Measurements from ENCODE around the gene KCTD2. TPM values are rescaled to one million over a fixed set of nuclear protein-coding genes. Genes with fewer than 3 reads are reported as not detected.

KCTD2 gene, protein sequence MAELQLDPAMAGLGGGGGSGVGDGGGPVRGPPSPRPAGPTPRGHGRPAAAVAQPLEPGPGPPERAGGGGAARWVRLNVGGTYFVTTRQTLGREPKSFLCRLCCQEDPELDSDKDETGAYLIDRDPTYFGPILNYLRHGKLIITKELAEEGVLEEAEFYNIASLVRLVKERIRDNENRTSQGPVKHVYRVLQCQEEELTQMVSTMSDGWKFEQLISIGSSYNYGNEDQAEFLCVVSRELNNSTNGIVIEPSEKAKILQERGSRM
- total RNA-seq (ENCODE audit: low replicate concordance), result 10.4 and 26.4 TPM in 2 replicates

DNA sequence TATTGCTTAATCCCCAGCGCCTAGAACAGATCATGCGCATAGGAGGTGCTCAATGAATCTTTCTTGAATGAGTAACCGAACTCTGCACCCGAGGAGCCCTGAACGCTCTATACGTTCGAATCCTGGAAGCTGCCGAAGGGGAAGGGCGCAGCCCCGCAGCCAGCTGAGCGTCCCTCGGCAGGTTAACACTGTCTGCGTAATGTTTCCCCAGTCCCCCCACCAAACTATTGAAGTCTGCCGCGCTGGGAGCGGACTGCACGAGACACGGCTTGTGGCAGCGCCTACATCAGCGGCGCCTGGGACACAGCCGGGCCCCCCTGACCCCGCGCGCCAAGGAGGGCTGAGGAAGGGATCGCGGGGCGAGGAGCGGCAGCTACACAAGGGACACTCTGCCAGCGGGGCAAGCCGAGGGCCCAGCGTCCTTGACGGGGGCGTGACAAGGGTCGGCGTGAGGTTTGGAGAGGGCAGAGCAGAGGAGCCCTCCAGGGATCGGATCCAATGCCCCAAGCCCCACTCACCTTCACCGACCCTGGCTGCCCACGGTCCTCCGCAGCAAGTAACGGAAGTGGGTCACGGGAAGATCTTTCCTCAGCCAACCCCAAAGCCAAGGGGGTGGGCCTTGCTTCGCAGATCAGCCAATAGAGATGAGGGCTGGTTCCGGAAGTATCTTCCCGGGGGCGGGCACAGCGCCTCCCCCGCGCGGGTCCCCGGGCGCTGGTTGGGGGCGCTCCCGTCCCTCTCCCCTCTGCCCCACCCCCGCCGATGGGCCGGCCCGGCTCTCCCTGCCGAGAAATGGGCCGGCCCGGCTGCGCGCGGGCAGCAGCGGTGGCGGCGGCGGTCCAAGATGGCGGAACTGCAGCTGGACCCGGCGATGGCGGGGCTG is at the start of gene KCTD2, which contains the start of gene ATP5PD:
TSS of gene KCTD2 (plus strand) at position 819 of the 883 bp plus-strand sequence. CDS start at position 845, 26 bp downstream.
TSS of gene ATP5PD (minus strand) at position 563 of the 883 bp plus-strand sequence. CDS start 4,319 bp downstream, outside the sequence.

DNA sequence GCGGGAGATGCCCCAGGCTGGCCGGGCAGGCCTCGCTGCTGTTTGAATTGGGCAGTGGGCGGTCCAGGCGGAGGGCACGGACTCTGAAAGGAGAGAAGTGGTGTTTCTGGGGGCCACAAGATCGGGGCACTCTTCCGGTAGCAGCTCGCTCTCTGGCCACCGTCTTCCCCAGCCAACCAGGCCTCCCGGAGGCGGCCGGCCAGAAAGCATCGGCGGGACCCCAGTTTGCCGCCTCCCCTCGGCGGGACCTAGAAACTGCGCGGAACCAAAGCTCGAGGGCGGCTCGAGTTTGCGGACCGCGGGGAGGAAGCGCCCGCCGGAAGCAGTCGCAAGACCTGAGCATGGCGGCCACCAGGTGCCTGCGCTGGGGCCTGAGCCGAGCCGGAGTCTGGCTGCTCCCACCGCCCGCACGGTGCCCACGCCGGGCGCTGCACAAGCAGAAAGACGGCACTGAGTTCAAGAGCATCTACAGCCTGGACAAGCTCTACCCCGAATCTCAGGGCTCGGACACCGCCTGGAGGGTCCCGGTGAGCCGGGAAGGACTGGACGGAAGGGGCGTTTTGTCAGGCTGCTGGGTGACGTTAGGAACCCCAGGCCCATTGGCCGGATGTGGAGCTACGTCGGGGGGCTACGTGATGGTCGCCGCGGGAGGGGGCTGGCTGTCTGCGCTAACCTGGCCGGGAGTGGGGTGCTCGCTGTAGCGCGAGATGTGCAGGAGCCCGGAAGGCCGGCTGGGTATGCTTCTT is 34.5 kb upstream of the KCTD2 start, which contains the start of gene MRPL58:
TSS of gene MRPL58 (plus strand) at position 325 of the 746 bp plus-strand sequence. CDS start at position 342, 17 bp downstream.

DNA sequence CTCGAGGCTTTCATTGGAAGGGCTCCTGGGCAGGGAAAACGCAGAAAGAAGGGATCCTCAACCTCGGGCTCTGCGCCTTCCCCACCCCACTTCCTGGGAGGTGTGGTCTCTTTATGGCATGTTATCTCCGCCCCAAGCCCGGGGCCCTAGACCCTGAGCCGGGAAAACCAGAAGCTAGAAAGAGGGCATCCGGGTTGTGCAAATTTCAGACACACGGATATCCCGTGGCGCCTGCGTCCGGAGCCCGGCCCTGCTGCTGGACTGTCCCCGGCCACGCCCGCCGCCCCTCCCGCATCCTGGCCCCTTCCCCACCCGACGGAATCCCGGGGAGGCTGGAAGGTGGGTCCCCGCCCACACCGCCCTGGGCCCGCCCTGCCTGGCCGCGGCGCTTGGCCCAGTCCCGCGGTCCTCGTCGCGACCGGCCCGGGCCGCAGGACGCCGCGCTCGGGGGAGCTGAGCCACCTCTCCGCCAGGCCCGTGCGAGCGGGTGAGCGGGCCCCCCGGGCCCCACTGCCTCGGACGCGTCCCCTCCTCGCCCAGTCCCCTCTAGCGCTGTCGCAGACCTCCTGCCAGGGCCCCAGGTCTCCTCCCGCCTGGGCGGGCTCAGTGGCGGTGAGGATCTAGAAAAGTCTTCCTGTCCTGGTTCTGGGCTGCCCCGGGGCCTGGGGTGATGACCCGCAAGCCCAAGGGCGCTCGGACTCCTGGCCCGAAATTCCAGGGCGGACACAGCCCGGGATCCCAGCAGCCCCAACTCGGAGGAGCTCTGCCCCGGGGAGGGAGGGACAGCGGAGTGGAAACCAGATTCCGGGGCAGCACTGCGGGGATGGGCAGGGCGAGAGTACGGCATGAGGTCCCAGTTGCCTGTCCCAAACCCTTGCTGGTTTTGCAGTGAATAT is 40.8 kb downstream of the KCTD2 start, which contains the start of gene SLC16A5:
TSS of gene SLC16A5 (plus strand) at position 397 of the 896 bp plus-strand sequence. CDS start 5,683 bp downstream, outside the sequence.

DNA sequence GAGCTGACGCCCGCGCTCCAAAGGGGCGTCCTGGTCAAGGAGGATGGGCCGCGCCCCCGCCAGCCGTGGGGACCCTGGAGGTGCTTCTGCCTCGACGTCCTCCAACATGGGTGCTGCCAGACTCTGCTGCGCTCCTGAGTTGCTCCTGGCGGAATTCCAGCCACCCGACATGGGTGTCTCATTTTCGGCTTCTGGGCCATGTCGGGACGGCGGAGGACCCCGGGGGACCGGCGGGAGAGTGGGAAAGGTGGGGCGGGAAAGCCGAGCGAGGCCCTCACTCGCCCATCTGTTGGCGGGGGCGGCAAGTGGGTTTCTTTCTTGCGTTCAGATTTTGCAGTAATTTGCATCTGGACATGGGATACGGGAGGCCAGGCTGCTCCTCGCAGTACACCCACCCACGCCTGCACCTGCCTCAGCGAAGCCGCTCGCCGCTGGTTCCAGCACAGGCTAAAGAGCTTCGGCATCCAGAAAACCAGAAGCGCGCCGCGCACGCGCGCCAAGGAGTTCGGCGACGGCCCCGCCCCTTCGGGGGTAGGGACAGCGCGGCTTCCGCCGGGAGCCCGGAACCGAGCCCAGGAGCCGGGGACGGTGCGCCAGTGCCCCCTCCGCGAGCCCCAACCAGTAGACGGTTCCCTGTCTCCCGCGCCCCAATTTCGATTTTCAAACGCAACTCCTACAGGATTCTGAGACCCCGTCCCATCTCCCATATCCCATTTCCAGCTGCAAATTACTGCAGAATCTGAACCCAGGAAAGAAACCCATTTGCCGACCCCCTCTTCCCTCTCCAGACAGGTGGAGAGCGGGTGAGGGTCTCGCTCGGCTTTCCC is 62.6 kb downstream of the KCTD2 start, which contains the start of gene ARMC7:
TSS of gene ARMC7 (plus strand) at position 563 of the 827 bp plus-strand sequence. CDS start 320 bp downstream, outside the sequence.

Other genes starting within 250 kb of the KCTD2 start
- 0.15 and 0.23 TPM in 2 replicates for gene GRIN2C, start 187.3 kb upstream of the KCTD2 start, total RNA-seq (ENCODE audit: low replicate concordance)
- 36.2 and 37.7 TPM in 2 replicates for gene FDXR, start 174.2 kb upstream of the KCTD2 start, total RNA-seq (ENCODE audit: low replicate concordance)
- gene FADS6, start 153.6 kb upstream of the KCTD2 start, total RNA-seq (ENCODE audit: low replicate concordance), result not detected in 2 replicates
- gene USH1G, start 124.0 kb upstream of the KCTD2 start, total RNA-seq (ENCODE audit: low replicate concordance), result not detected in 2 replicates
- not detected in 2 replicates for gene OTOP2, start 123.0 kb upstream of the KCTD2 start, total RNA-seq (ENCODE audit: low replicate concordance)
- gene OTOP3, start 111.3 kb upstream of the KCTD2 start, total RNA-seq (ENCODE audit: low replicate concordance), result not detected in 2 replicates
- gene HID1, start 74.5 kb upstream of the KCTD2 start, total RNA-seq (ENCODE audit: low replicate concordance), result 0.23 and 0.90 TPM in 2 replicates
- gene CDR2L, start 59.6 kb upstream of the KCTD2 start, total RNA-seq (ENCODE audit: low replicate concordance), result 5.4 and 14.8 TPM in 2 replicates
- gene MRPL58, start 34.6 kb upstream of the KCTD2 start, total RNA-seq (ENCODE audit: low replicate concordance), result 17.1 and 27.8 TPM in 2 replicates
- gene ATP5PD, start 256 bp upstream of the KCTD2 start, total RNA-seq (ENCODE audit: low replicate concordance), result 236 and 296 TPM in 2 replicates
- gene SLC16A5, start 40.7 kb downstream of the KCTD2 start, total RNA-seq (ENCODE audit: low replicate concordance), result 0.60 and 2.8 TPM in 2 replicates
- gene ARMC7, start 62.7 kb downstream of the KCTD2 start, total RNA-seq (ENCODE audit: low replicate concordance), result 2.0 and 2.1 TPM in 2 replicates
- gene NT5C, start 84.5 kb downstream of the KCTD2 start, total RNA-seq (ENCODE audit: low replicate concordance), result 20.4 and 54.6 TPM in 2 replicates
- gene JPT1, start 107.3 kb downstream of the KCTD2 start, total RNA-seq (ENCODE audit: low replicate concordance), result 16.0 and 107 TPM in 2 replicates
- 148 and 219 TPM in 2 replicates for gene SUMO2, start 135.7 kb downstream of the KCTD2 start, total RNA-seq (ENCODE audit: low replicate concordance)
- gene NUP85, start 158.5 kb downstream of the KCTD2 start, total RNA-seq (ENCODE audit: low replicate concordance), result 24.6 and 28.5 TPM in 2 replicates
- 10.5 and 18.5 TPM in 2 replicates for gene GGA3, start 214.4 kb downstream of the KCTD2 start, total RNA-seq (ENCODE audit: low replicate concordance)
- 34.2 and 58.6 TPM in 2 replicates for gene MRPS7, start 214.7 kb downstream of the KCTD2 start, total RNA-seq (ENCODE audit: low replicate concordance)
- 7.1 and 10.4 TPM in 2 replicates for gene MIF4GD, start 224.0 kb downstream of the KCTD2 start, total RNA-seq (ENCODE audit: low replicate concordance)
- 4.9 and 5.4 TPM in 2 replicates for gene SLC25A19, start 242.2 kb downstream of the KCTD2 start, total RNA-seq (ENCODE audit: low replicate concordance)